ENCODE results near the gene PLAGL2. TPM values are rescaled to one million over a fixed set of nuclear protein-coding genes. Genes with fewer than 3 reads are reported as not detected.

PLAGL2 gene
- total and polyA plus RNA-seq, 2 of the 4 experiments (the other 2 are of a cell fraction), result 2.9 to 7.7 TPM

DNA sequence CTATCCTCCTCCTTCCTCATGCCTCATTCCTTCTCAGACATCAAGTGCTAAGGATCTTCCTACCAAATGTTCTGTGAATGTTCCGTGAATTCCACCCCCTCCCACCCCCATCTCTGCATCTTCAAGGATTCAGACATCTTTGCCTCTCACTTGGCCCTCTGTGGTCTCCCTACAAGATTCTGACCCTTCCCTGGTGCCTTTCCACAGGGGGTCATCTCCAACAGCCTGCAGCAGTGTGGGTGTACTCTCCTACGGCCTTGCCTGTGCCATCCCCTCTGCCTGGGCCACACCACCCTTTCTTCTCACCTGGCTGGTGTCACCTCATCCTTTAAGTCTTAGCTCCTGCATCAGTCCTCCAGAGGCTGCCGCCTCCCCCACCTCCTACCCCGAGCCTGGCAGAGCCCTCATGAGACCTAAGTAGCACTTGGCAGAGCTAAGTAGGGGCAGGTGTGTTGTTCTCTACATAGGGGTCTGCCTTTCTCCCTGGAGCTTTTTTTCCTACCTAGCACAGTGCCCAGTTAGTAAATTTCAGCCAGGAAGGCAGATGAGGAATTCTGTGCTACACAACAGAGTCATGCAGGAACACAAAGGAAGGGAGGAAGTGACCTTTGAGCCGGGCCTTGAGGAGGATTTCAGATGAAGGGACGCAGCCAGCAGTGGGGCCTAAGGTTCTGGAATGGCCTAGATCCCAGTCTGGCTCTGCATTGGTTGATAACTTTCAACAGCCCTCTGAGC lies 55.0 kb downstream of the PLAGL2 start:
- Histone ChIP-seq H3K4ac (ENCODE audit: low read depth, low read length) (no peak overlapping the region), H2BK15ac (ENCODE audit: low read depth, low read length) (no peak overlapping the region), H3K23ac (ENCODE audit: low read depth, low read length) (no peak overlapping the region), H3K4me1 (ENCODE audit: control insufficient read depth, insufficient read depth, low read length) (peaks cover 7% of the 10 kb centered on the region; the same call in 1 of the 2 replicates), H3K27me3 (ENCODE audit: control insufficient read depth, insufficient read depth, low read length) (no peaks in the 10 kb centered on the region), H3K56ac (ENCODE audit: extremely low read depth, insufficient read depth, low read length) (no peak overlapping the region), H4K91ac (ENCODE audit: insufficient read depth, low read depth, low read length) (no peak overlapping the region), H3K9me3 (ENCODE audit: control insufficient read depth, insufficient read depth, low read length) (no peaks in the 10 kb centered on the region), H4K5ac (ENCODE audit: low read depth, low read length) (no peak overlapping the region), H2BK20ac (ENCODE audit: low read depth, low read length) (no peak overlapping the region), H3K18ac (ENCODE audit: low read depth, low read length) (no peak overlapping the region), H2BK120ac (ENCODE audit: low read depth, low read length) (no peak overlapping the region), H3K9me1 (ENCODE audit: insufficient read depth, low read length) (peaks cover 20% of the 10 kb centered on the region; the same call in 1 of the 2 replicates), H4K20me1 (ENCODE audit: insufficient read depth, low read length) (peaks cover 15% of the 10 kb centered on the region), H3K79me1 (ENCODE audit: low read depth in 1 of 2, low read length in 2 of 2) (peaks cover 0 to 33% of the 10 kb centered on the region in 2 experiments; a peak in 2 of 4 replicates), H3K9ac (ENCODE audit: low read depth, low read length) (no peak overlapping the region), H3K14ac (replicated peaks; ENCODE audit: low read depth, low read length) (no peak overlapping the region), H2BK5ac (ENCODE audit: low read depth, low read length, poor library complexity, severe bottlenecking) (no peak overlapping the region), H3K4me2 (ENCODE audit: low read depth, low read length) (no peak overlapping the region), H2AK5ac (ENCODE audit: low read depth, low read length) (no peak overlapping the region), H2AFZ (replicated peaks; ENCODE audit: low read length, poor library complexity) (no peak overlapping the region), H2AK9ac (replicated peaks; ENCODE audit: low read depth, low read length, poor library complexity) (no peak overlapping the region), H3K36me3 (ENCODE audit: control insufficient read depth, insufficient read depth, low read length) (peaks cover 53% of the 10 kb centered on the region), H3K27ac (ENCODE audit: insufficient read depth, low read length) (no peak overlapping the region), H3K4me3 (ENCODE audit: insufficient read depth, low read depth, low read length) (no peak overlapping the region), H4K8ac (ENCODE audit: low read depth in 2 of 2, low read length in 2 of 2) (no peak overlapping the region)
- DNase-seq, result no peak
- no peak for TF ChIP-seq NFE2L2 (IDR thresholded peaks at IDR 0.05; ENCODE audit: low read depth, low read length)
- TF ChIP-seq BHLHE40 (IDR thresholded peaks at IDR 0.05; ENCODE audit: low read depth, low read length), result no peak
- ChIA-PET CTCF (no interaction called here), POLR2A (ENCODE audit: unreplicated experiment) (no interaction called here)
- intact Hi-C loops (cut with micrococcal nuclease) (no loop called here), dilution Hi-C loops (cut with HindIII; ENCODE audit: low sequenced_read_pairs, unreplicated experiment) (no loop called here), in situ Hi-C loops (cut with MboI; ENCODE audit: low sequenced_read_pairs) (no loop called here)
- 87% methylated on average over 2 of the region's 6 CpGs; no CpG with 5 or more reads in 1 of the 2 experiments for WGBS, 2 experiments (ENCODE audit: extremely low coverage in 2 of 2, insufficient read length in 1 of 2)
- BruUV-seq (replicated peaks), result no TSS peak
- no peak for ATAC-seq (ENCODE audit: low read depth)

Measured in IMR-90 (cell line).